GM12865 (cell line): Measurements from ENCODE around the gene CLN5.
"Not testable (repeated sequence)": the region's sequence is repeated elsewhere in the genome, so short reads cannot be mapped to it uniquely, and the experiment has no call there.

Source experiments
- DNase-seq: peaks from one replicate; pipeline ENCODE4 v3.0.0; 2010; ENCODE audit warnings: low read depth
- H3K4me3 ChIP-seq: 2 replicates; pipeline ENCODE4 v1.5.1; 2011; ENCODE audit warnings: mild to moderate bottlenecking, low read depth, low read length, control low read depth
- CTCF ChIP-seq: IDR thresholded peaks from 2 replicates; pipeline ENCODE4 v1.5.1; 2011; ENCODE audit warnings: low read length, control low read depth, low read depth, inconsistent platforms; ENCODE audit not compliant: insufficient read depth; ENCODE audit errors: missing control alignments

Gene CLN5

GRCh38 chr13:77001963-77002587, 10.2 kb downstream of the CLN5 start:
- H3K4me3 ChIP-seq: no peak overlapping the region
- no peak for TF ChIP-seq CTCF
- DNase-seq: no peak

GRCh38 chr13:77002590-77003190, 10.8 kb downstream of the CLN5 start:
- DNase-seq: peak; percentile 21
- no peak overlapping the region for H3K4me3 ChIP-seq
- TF ChIP-seq CTCF: peak; percentile 48

- DNase-seq, H3K4me3 ChIP-seq: not testable (repeated sequence)
Observed at GRCh38 chr13:77008337-77008736, 16.5 kb downstream of the CLN5 start.

- DNase-seq: peak; percentile 30
- no peak for TF ChIP-seq CTCF
- H3K4me3 ChIP-seq: no peak overlapping the region
Observed at GRCh38 chr13:77009011-77009410, 17.1 kb downstream of the CLN5 start.

GRCh38 chr13:77009719-77010118, 17.8 kb downstream of the CLN5 start:
- H3K4me3 ChIP-seq, DNase-seq: not testable (repeated sequence)

- TF ChIP-seq CTCF: no peak
- no peak for DNase-seq
- H3K4me3 ChIP-seq: no peak overlapping the region
Observed at GRCh38 chr13:77013853-77014542, 22.1 kb downstream of the CLN5 start.

GRCh38 chr13:77014906-77015685, 23.2 kb downstream of the CLN5 start:
- no peak overlapping the region for H3K4me3 ChIP-seq
- DNase-seq: no peak
- no peak for TF ChIP-seq CTCF
